OCI-M2 (cell line): ENCODE results near the gene GBF1.
"Not testable (repeated sequence)": the region's sequence is repeated elsewhere in the genome, so short reads cannot be mapped to it uniquely, and the experiment has no call there.

ENCODE experiments used
- DNase-seq: peaks from one replicate; lab custom pipeline; 2025; ENCODE audit not compliant: unreplicated experiment; lab: John Stamatoyannopoulos, UW

The GBF1 gene

GRCh38 chr10:102301332-102301731 is 56.0 kb downstream of the GBF1 start:
- not testable (repeated sequence) for DNase-seq

DNA sequence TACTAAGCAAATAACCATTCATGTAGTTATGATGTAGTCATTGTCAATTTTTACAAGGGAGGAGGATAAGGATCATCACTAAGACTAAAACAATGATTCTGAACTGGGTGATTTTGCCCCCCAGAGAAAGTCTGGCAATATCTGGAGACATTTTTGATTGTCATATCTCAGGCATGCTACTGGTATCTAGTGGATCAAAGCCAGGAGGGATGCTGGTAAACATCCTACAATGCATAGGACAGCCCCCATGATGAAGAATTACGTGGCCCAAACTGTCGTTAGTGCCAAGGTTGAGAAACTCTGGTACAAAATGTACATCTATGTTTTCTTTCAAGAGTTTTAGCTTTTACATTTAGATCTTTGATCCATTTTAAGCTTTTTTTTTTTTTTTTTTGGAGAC is 57.3 kb downstream of the GBF1 start:
- DNase-seq = no peak

GRCh38 chr10:102306006-102306405 is 60.7 kb downstream of the GBF1 start:
- DNase-seq = no peak

- DNase-seq = no peak
Observed at GRCh38 chr10:102306710-102307109, 61.4 kb downstream of the GBF1 start.

GRCh38 chr10:102308318-102308717 is 63.0 kb downstream of the GBF1 start:
- DNase-seq = not testable (repeated sequence)

- no peak for DNase-seq
Observed at GRCh38 chr10:102309236-102309635, 63.9 kb downstream of the GBF1 start.

DNA sequence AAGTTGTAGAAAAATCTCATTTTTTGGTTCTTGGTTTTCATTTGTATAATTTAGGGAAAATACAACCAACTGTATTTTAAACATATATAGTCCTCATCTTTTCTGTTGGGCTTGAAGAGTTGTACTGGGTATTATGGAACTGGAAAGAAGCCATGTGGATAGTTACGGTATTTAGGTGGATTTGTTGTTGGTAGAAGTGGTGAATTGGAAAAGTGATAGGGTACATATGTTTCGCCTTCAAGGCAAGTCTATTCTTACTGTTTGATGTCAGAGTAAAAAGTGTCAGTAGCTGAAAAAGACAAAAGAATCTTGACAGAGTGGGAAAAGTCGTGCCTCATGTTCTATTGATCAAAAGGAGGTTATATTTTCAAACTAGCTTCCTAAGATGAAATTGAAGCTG is 64.6 kb downstream of the GBF1 start:
- DNase-seq = no peak

GRCh38 chr10:102310361-102311024 is 65.2 kb downstream of the GBF1 start:
- DNase-seq = no peak

GRCh38 chr10:102311025-102311420 is 65.7 kb downstream of the GBF1 start:
- DNase-seq = no peak

GRCh38 chr10:102312683-102313082 is 67.4 kb downstream of the GBF1 start:
- no peak for DNase-seq

DNA sequence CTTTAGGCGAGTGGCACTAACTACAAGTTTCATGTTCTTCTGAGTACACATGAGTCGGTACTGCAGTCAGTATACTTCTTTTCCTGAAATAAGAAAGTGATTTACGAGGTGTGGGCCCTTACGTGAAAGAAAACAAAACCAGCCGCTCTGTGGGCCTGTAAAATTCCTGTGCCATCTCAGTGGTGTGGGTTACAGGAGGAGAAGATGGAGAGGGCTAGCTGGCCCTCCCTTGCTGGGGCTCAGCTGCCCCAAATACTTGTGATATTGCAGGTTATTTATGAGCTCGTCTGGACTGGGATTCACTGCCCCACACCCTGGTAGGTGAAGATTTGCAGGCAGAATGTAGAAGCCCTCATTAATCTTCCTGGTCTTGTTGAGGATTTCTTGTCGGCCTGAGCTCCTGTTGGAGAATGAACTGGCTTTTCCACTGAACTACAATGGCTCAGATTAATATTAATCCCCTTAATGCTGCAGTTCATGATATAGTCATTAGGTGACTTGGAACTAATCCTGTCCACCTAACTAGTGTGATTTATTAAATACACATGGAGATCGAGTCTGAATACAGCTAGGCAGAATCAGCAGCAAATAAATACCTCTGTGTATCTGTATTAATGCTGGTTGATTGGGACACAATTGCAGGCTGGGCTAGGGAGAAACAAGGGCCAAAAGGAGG is 68.0 kb downstream of the GBF1 start:
- no peak for DNase-seq

- DNase-seq = no peak
Observed at GRCh38 chr10:102314801-102315200, 69.5 kb downstream of the GBF1 start.

DNA sequence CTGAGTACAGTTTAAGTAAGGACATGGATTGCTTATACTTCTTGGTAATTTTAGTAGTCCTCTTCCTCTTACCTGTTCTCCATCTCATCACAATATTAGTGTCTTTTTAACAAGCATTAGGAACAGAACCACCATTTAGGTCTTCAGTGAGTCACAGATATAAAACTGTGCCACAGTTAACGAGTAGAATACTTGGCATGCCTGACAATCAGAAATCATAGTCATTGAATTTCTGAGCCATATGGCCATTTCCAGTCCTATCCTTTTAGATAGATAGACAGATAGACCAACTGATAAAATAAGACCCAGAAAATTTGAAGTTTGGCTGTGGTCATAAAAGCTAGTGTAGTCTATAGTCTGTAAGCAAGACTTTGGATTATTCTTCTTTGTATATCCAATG is 71.1 kb downstream of the GBF1 start:
- DNase-seq = no peak

DNA sequence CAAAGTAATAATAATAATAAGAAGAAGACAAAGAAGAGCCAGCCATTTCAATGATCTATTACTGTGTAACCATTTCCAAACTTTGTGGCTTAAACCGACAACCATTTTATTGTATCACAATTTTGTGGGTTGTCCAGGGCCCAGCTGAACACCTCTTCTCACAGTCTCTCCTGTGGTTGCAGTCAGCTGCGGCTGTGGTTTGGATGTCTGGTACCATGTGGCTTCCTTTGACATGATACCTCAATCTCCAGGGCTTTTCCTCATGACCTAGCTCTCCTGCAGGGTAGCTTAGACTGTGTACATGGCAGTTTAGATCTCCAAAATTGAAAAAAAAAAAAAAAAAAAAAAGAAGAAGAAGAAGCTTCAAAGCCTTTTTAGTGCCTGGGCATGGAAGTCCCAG is 77.6 kb downstream of the GBF1 start:
- DNase-seq = no peak

DNA sequence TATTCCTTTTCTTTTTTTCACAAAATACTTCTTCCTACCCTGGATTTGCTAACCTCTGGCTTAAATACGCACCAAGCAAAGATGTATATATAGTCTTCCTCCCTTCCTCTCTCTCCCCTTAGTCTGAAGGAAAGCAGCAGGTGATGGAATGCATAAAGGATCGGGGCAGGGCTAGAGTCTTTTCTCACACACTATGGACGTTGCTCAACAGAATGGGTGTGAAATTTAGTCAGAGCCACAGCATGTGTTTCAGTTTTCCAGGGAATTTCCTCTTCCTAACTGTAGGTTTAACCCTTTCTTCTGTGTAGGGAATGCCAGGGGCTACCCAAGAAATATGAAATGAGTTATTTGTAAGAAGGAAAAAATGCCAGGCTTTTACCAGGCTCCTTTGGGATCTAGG is 78.7 kb downstream of the GBF1 start:
- DNase-seq = no peak

DNA sequence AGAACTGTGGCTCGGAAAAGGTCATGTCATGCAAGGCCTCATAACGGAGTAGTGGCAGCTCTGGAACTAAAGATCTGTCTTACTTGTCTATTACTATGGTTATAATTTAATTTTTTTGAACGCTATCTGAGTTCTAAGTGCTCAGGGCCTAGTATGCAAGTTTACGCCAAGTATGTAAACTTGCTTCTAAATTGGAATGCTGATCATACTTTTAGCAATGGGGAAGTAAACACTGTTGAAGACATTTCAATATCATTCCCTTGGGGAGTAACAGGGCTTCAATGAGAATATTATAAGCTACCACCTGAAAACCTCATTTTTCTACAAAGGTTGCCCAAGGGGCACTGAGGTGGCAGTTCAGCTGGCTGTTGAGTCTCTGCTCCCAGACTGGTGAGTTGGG is 80.7 kb downstream of the GBF1 start:
- DNase-seq = no peak

- DNase-seq = no peak
Observed at GRCh38 chr10:102327002-102327401, 81.7 kb downstream of the GBF1 start.

DNA sequence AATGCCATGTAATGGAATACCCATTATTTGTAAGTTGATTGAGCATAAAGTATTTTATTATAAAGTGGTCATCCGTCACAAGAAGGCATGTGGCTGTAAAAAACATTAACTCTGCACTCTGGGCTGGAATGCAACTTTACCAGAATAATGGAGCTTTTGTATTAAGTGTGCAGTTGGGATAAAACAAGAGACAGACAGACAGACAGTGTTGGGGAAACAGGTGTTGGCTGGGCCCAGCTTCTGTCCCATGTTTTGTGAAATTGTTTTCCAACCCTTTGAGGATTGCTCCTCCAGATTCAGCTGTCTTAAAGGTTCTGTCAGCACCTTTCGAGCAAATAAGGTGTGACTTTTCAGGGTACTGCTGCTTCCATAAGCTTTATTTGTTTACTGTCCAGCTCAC is 82.3 kb downstream of the GBF1 start:
- DNase-seq = no peak

DNA sequence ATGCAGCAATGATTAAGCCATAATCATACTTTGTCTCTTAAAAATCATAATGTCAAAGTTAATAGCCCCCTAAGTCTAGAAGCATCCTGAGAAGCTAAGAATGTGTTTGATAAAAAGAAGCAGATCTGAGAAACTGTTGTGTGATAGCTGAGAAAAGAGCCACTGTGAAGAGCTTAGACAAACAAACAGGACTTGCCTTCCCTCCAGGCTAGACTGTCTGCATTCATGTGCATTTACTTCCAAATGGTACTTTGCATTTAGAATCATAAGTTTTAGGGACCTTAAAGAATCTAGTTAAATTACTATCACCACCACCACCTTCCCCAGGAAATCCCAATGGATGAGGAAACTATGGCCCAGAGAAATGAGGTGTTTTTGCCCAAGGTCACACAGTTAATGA is 87.4 kb downstream of the GBF1 start:
- no peak for DNase-seq

GRCh38 chr10:102334101-102334500 is 88.8 kb downstream of the GBF1 start:
- DNase-seq = no peak

- DNase-seq = no peak
Observed at GRCh38 chr10:102335184-102335583, 89.9 kb downstream of the GBF1 start.

DNA sequence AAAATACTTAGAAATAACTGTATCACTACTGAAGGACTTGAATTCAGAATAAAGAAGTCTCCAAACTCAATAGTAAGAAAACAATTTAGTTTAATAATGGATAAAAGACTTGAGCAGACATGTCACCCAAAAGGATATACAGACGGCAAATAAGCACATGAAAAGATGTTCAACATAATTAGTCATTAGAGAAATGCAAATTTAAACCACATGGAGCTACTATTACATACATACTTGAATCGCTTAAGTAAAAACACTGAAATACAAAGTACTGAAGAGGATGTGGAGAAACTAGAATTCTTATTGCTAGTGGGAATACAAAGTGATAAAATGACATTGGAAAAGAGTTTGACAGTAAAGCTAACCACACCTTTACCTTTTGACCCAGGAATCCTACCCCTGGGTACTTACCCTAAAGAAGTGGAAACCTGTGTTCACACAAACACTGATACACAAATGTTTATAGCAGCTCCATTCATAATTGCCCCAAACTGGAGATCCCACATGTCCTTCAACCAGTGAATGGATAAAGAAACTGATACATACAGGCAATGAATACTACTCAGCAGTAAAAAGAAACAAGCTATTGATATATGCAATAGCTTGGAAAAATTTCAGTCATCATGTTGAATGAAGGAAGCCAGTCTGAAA is 95.8 kb downstream of the GBF1 start:
- DNase-seq = no peak
